Neuronal stem cell (in vitro differentiated cells): Measurements from ENCODE around the gene PPP1R12A.

ENCODE experiments used
- DNase-seq: peaks from one replicate; pipeline ENCODE4 v3.0.0-alpha.2; 2013; ENCODE audit warnings: low spot score
- H2AFZ ChIP-seq: one replicate; pipeline ENCODE4 v1.6.1; 2013; ENCODE audit warnings: mild to moderate bottlenecking, low read length, inconsistent platforms
- H2AK5ac ChIP-seq: 2 replicates; pipeline ENCODE4 v1.6.1; 2013; ENCODE audit warnings: low read depth, mild to moderate bottlenecking, inconsistent platforms, low read length, moderate library complexity, mixed read lengths
- H2BK120ac ChIP-seq: 2 replicates; pipeline ENCODE4 v1.6.1; 2013; ENCODE audit warnings: low read depth, mild to moderate bottlenecking, inconsistent platforms, low read length, moderate library complexity, mixed read lengths
- H2BK12ac ChIP-seq: one replicate; pipeline ENCODE4 v1.6.1; 2013; ENCODE audit warnings: low read length, inconsistent platforms
- H2BK15ac ChIP-seq: 2 replicates; pipeline ENCODE4 v1.6.1; 2013; ENCODE audit warnings: mild to moderate bottlenecking, low read length, inconsistent platforms, mixed read lengths
- H2BK5ac ChIP-seq: one replicate; pipeline ENCODE4 v1.6.1; 2013; ENCODE audit warnings: inconsistent platforms, mild to moderate bottlenecking, low read length, moderate library complexity
- H3K14ac ChIP-seq: one replicate; pipeline ENCODE4 v1.6.1; 2013; ENCODE audit warnings: low read length, inconsistent platforms
- H3K18ac ChIP-seq: 2 replicates; pipeline ENCODE4 v1.6.1; 2013; ENCODE audit warnings: low read length, inconsistent platforms
- H3K23ac ChIP-seq: 2 replicates; pipeline ENCODE4 v1.6.1; 2013; ENCODE audit warnings: low read depth, mild to moderate bottlenecking, mixed read lengths, low read length, inconsistent platforms; ENCODE audit not compliant: poor library complexity
- H3K27ac ChIP-seq: replicated peaks from 3 replicates; pipeline ENCODE4 v1.5.1; 2013; ENCODE audit warnings: low read length, inconsistent platforms
- H3K27me3 ChIP-seq, 3 experiments: 2 replicates each; pipeline ENCODE4 v1.6.1; 2013; ENCODE audit warnings: low read length in 3 of 3, mild to moderate bottlenecking in 2 of 3, inconsistent platforms in 1 of 3, low read depth in 1 of 3, mixed read lengths in 1 of 3, moderate library complexity in 1 of 3; ENCODE audit not compliant: control insufficient read depth in 3 of 3, insufficient read depth in 3 of 3
- H3K36me3 ChIP-seq, 2 donors: replicated peaks in 1 of 2; 2 replicates each; pipeline ENCODE4 v1.6.1; 2013; ENCODE audit warnings: low read length in 2 of 2; ENCODE audit not compliant: control insufficient read depth in 2 of 2, insufficient read depth in 2 of 2
- H3K4ac ChIP-seq: 2 replicates; pipeline ENCODE4 v1.6.1; 2013; ENCODE audit warnings: inconsistent platforms, mild to moderate bottlenecking, low read length, moderate library complexity
- H3K4me1 ChIP-seq, 2 donors: 1 replicate in 1 of 2; 2 replicates in 1 of 2; pipeline ENCODE4 v1.6.1; 2013; ENCODE audit warnings: low read length in 2 of 2, low read depth in 1 of 2; ENCODE audit not compliant: control insufficient read depth in 2 of 2, insufficient read depth in 1 of 2
- H3K4me2 ChIP-seq: one replicate; pipeline ENCODE4 v1.6.1; 2013; ENCODE audit warnings: mild to moderate bottlenecking, low read length, inconsistent platforms; ENCODE audit not compliant: insufficient read depth, poor library complexity, severe bottlenecking
- H3K4me3 ChIP-seq, 2 donors: 2 replicates each; pipeline ENCODE4 v1.5.1; 2013; ENCODE audit warnings: low read length in 2 of 2, mild to moderate bottlenecking in 2 of 2, inconsistent platforms in 1 of 2, moderate library complexity in 1 of 2
- H3K79me1 ChIP-seq: one replicate; pipeline ENCODE4 v1.6.1; 2013; ENCODE audit warnings: low read depth, mild to moderate bottlenecking, inconsistent platforms, low read length, moderate library complexity
- H3K9ac ChIP-seq: one replicate; pipeline ENCODE4 v1.6.1; 2013; ENCODE audit warnings: mild to moderate bottlenecking, low read depth, low read length, inconsistent platforms; ENCODE audit not compliant: poor library complexity
- H3K9me3 ChIP-seq, 2 donors: replicated peaks in 1 of 2; 2 replicates each; pipeline versions ENCODE3 to v1.6.1; 2013; ENCODE audit warnings: low read length in 2 of 2, mild to moderate bottlenecking in 2 of 2, inconsistent platforms in 1 of 2, low read depth in 1 of 2, mixed read lengths in 1 of 2, moderate library complexity in 1 of 2; ENCODE audit not compliant: control insufficient read depth in 2 of 2, insufficient read depth in 1 of 2
- H4K8ac ChIP-seq: one replicate; pipeline ENCODE4 v1.6.1; 2013; ENCODE audit warnings: low read depth, mild to moderate bottlenecking, inconsistent platforms, low read length, moderate library complexity
- H4K91ac ChIP-seq: one replicate; pipeline ENCODE4 v1.6.1; 2013; ENCODE audit warnings: low read length, low read depth, mild to moderate bottlenecking, inconsistent platforms; ENCODE audit not compliant: poor library complexity
- WGBS, 2 donors: extraction: QIAGEN DNeasy Blood & Tissue Kit; methylation state at CpG; one replicate each; pipeline ENCODE4 v1.1.7; 2013; ENCODE audit warnings: missing lambda C conversion rate in 2 of 2, mixed read lengths in 1 of 2; ENCODE audit not compliant: insufficient read length in 2 of 2, insufficient replicate concordance in 1 of 2; ENCODE audit errors: extremely low coverage in 2 of 2; 5-methylcytosine and 5-hydroxymethylcytosine counted together

Gene PPP1R12A

GRCh38 chr12:79908366-79908765, 26.5 kb downstream of the PPP1R12A start:
- Histone ChIP-seq H3K4me1 (no peaks in the 10 kb centered on the region), H2BK12ac (no peak overlapping the region), H3K36me3 (no peaks in the 10 kb centered on the region), H3K14ac (no peak overlapping the region), H3K23ac (no peak overlapping the region), H3K27ac (no peak overlapping the region), H3K4me3 (no peak overlapping the region), H2AK5ac (no peak overlapping the region), H3K9ac (no peak overlapping the region), H2BK15ac (no peak overlapping the region), H4K8ac (no peak overlapping the region), H3K9me3 (no peaks in the 10 kb centered on the region), H2BK120ac (no peak overlapping the region), H3K18ac (no peak overlapping the region), H3K4me2 (no peak overlapping the region), H3K79me1 (peaks cover 1% of the 10 kb centered on the region), H3K27me3 (no peaks in the 10 kb centered on the region), H2BK5ac (no peak overlapping the region), H4K91ac (no peak overlapping the region), H3K4ac (no peak overlapping the region), H2AFZ (no peak overlapping the region)
- no peak for DNase-seq

GRCh38 chr12:79901506-79901905, 33.4 kb downstream of the PPP1R12A start:
- Histone ChIP-seq H3K4me1 (no peaks in the 10 kb centered on the region), H3K4ac (no peak overlapping the region), H3K23ac (no peak overlapping the region), H3K4me3 (no peak overlapping the region), H4K91ac (no peak overlapping the region), H2BK15ac (no peak overlapping the region), H3K14ac (no peak overlapping the region), H3K9me3 (no peaks in the 10 kb centered on the region), H3K4me2 (no peak overlapping the region), H2AFZ (no peak overlapping the region), H3K79me1 (no peaks in the 10 kb centered on the region), H4K8ac (no peak overlapping the region), H3K36me3 (peaks cover 0 to 4% of the 10 kb centered on the region in 2 donors), H3K27me3 (no peaks in the 10 kb centered on the region), H3K9ac (no peak overlapping the region), H3K27ac (no peak overlapping the region), H2AK5ac (no peak overlapping the region), H2BK12ac (no peak overlapping the region), H2BK5ac (no peak overlapping the region), H3K18ac (no peak overlapping the region), H2BK120ac (no peak overlapping the region)
- WGBS, 2 donors = no CpG with 5 or more reads among the region's 2 CpGs
- no peak for DNase-seq

- Histone ChIP-seq H2BK12ac (no peak overlapping the region), H2BK15ac (no peak overlapping the region), H3K27me3 (no peaks in the 10 kb centered on the region), H3K14ac (no peak overlapping the region), H3K9ac (no peak overlapping the region), H3K9me3 (no peaks in the 10 kb centered on the region), H3K79me1 (no peaks in the 10 kb centered on the region), H3K36me3 (peaks cover 0 to 4% of the 10 kb centered on the region in 2 donors), H2AFZ (no peak overlapping the region), H3K23ac (no peak overlapping the region), H2BK120ac (no peak overlapping the region), H3K4me2 (no peak overlapping the region), H3K27ac (no peak overlapping the region), H4K91ac (no peak overlapping the region), H3K4me1 (no peaks in the 10 kb centered on the region), H3K18ac (no peak overlapping the region), H2BK5ac (no peak overlapping the region), H3K4ac (no peak overlapping the region), H2AK5ac (no peak overlapping the region), H4K8ac (no peak overlapping the region), H3K4me3 (no peak overlapping the region)
- no CpG with 5 or more reads among the region's 2 CpGs for WGBS, 2 donors
- DNase-seq = no peak
These were observed 33.9 kb downstream of the PPP1R12A start for GRCh38 chr12:79900951-79901350.

GRCh38 chr12:79900199-79900598, 34.7 kb downstream of the PPP1R12A start:
- Histone ChIP-seq H2BK120ac (no peak overlapping the region), H4K91ac (no peak overlapping the region), H2BK12ac (no peak overlapping the region), H3K9me3 (no peaks in the 10 kb centered on the region), H3K79me1 (no peaks in the 10 kb centered on the region), H2BK15ac (no peak overlapping the region), H3K23ac (no peak overlapping the region), H3K9ac (no peak overlapping the region), H3K4me3 (no peak overlapping the region), H2BK5ac (no peak overlapping the region), H3K14ac (no peak overlapping the region), H4K8ac (no peak overlapping the region), H3K4me1 (no peaks in the 10 kb centered on the region), H3K18ac (no peak overlapping the region), H2AFZ (no peak overlapping the region), H2AK5ac (no peak overlapping the region), H3K27ac (no peak overlapping the region), H3K36me3 (peaks cover 0 to 4% of the 10 kb centered on the region in 2 donors), H3K4ac (no peak overlapping the region), H3K27me3 (no peaks in the 10 kb centered on the region), H3K4me2 (no peak overlapping the region)
- no peak for DNase-seq
- WGBS, 2 donors = no CpG with 5 or more reads among the region's 2 CpGs
